NCI-H1930 (cell line): ENCODE measurements around the gene HOXA4.

Experiments used
- DNase-seq, 2 experiments: peaks; one replicate each; lab custom pipeline; 2025; lab: John Stamatoyannopoulos, UW

Gene HOXA4

DNA sequence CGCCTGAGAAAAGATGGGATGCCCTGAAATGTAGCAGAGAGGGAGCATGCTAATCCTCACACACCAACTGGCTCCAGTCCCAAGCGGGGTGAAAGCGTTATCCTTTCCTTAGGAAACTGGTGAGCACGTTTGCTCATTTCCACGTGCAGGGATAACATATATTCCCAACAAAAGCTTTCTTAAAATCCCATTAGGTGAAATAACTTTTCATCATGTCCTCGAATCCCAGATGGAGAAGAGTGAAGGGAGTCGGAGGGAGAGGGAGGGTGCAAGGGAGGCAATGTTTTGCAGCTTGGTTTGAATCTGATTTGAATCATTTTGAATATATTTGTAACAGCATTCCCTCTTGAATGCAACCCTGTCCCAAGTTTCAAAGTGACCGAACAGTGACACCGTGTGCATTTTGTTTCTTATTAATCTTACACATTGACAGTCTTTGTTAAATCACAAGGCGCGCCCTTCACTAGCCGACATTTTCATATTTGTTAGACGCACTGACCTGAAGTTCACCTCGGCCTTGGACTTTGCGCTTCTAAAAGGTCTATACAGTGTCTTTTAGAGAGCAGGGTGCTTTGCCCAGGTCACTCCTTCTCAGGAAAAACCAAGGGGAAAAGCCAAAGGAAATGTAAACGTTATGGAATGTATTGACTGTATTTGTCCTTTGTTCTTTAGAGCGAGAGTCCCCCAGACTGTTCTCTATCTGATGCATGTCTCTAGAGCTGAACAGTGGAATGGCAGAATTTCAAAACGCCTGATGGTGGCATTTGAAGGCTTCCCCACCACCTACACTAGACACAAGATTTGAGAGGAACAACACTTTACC lies 3.1 kb upstream of the HOXA4 start:
- no peak for DNase-seq

DNA sequence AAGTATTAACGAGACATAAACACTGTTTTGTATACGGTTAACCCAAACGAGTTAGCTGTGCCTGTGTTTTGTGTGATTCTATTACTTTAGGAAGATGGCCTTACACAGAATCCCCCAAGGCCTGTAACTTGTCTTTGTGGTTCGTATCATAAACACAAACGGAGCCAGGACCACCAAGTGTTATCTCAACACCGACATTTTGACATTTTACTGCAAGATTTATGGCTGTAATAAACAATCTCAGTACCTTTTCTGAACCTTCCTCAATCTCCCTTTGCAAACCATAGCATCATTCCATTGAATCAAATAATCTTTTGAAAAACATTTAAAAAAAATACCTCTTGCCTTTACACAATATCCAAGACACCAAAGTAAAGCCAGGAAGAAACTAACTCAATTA lies 2.4 kb upstream of the HOXA4 start:
- DNase-seq, result no peak

DNA sequence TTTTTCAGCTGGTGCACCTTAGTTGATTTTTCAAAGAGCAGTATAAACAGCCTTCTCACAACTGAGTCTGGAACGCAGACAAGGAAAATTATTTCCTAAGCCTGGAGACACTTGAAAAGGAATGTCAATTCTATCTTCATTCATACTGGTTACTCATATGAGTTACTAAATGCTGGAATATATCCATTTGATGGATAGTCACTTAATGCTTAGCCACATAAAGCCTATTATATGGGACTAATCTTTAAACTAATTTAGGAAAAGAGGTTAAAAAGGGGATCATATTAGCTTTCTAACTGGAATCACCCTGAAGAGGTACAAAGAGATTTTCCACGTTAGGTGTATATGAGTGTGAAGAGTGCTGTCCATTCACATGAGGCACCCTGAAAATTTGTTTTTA lies 1.7 kb upstream of the HOXA4 start:
- DNase-seq, result no peak

DNA sequence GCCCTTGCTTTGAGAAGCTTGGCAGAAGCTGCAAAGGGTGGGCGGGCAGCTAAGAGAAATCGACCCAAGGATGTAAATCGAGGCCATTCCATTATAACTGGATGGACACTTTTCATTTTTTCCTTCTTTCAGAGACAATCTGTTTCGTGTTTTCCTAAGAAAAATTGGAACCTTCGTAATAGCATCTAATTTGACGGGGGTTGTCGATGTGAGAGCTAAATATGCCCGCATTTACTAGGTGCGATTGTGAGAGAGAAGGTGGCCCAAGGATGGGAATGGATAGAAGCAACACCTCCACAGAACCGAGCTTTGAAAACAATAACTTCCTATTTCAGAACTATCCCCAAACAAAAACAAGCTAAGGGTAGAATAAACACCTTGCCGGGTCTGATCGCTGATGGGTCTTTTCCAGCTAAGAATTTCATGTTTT lies 848 bp upstream of the HOXA4 start:
- DNase-seq, result no peak

DNA sequence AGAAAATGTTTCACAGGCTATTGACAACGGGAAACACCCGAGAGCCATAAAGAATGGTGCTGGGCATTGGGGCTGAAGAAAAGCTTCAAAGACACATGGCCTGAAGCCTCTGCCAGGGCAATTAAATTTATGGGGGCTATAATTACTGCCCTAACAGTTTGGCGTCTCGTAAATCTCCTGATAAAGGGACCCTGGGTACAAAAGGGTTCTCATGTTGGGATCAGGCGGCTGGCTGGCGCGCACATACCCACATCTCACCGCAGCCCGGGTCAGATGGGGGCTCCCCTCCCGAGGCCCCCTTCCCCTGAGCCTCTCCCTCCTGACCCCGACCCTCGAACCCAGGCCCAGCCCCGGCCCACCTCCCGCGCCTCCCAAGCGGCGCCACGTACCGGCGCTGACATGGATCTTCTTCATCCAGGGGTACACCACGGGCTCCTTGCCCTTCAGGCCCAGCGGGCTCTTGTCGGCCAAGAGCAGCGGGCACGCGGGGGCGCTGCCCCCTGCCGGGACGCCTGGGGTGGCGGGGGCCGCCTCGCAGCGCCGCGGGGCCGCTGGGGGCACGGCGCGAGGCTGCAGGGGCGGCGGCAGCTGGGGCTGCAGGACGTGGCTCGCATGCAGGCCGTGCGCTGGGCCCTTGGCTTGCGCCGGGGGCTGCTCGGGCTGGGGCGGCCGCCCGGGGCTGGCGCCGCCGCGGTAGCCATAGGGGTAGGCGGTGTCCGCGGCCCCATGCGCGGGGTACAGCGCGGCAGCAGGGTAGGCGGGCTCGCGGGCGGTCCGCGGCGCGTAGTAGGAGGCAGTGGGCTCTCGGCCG lies 623 bp downstream of the HOXA4 start:
- DNase-seq, result no peak

DNA sequence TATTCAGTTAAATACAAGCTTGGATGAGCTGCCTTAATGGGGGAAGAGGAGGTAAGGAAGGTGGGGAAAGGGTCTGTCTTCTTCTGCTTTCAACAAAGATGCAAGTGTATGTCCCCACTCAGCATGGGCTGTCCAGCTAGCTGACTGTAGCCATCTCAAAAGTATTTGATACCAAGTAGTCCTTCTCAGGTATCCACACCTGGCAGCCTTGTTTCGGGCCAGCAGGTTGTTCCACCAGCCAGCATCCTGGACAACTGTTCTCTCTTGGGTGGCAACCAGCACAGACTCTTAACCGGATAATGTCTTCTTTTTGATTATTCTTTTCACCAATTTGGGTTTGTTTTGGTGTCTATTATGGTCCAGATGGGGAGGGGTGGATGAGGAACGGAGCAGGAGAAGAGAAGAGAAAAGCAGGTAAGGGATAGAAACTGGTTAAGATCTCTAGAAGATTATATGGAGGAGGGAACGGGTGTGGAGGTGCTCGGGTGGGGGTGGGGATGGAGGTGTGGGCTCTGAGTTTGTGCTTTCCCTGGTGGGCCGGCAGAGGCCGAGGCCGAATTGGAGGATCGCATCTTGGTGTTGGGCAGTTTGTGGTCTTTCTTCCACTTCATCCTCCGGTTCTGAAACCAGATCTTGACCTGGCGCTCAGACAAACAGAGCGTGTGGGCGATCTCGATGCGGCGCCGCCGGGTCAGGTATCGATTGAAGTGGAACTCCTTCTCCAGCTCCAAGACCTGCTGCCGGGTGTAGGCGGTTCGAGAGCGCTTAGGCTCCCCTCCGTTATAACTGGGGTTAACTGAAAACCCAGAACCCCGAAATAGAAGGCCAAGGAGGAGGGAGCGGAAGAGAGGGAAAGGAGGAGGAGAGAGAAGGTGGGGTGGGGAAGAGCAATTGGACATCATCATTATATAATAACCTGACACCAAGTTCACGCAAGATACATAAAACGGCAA lies 1.5 kb downstream of the HOXA4 start:
- no peak for DNase-seq

DNA sequence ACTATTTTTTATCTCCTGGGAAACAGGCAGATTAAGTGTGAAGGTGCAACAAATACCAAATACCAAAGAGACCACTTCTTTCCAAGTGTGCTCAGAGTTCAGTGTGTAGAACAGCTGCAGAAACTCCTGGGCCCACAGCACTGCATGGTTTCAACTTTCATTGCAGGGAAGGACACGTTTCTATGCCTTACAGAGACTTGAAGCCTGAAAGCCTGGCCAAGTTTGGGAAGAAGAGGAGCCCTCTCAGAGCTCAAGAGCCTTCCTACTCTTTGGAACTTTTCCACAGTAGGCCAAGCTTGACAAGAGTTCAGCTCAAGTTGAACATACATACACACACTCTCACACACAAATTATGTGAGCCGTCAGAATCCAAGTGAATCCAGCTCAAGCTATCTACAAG lies 2.5 kb downstream of the HOXA4 start:
- no peak for DNase-seq

DNA sequence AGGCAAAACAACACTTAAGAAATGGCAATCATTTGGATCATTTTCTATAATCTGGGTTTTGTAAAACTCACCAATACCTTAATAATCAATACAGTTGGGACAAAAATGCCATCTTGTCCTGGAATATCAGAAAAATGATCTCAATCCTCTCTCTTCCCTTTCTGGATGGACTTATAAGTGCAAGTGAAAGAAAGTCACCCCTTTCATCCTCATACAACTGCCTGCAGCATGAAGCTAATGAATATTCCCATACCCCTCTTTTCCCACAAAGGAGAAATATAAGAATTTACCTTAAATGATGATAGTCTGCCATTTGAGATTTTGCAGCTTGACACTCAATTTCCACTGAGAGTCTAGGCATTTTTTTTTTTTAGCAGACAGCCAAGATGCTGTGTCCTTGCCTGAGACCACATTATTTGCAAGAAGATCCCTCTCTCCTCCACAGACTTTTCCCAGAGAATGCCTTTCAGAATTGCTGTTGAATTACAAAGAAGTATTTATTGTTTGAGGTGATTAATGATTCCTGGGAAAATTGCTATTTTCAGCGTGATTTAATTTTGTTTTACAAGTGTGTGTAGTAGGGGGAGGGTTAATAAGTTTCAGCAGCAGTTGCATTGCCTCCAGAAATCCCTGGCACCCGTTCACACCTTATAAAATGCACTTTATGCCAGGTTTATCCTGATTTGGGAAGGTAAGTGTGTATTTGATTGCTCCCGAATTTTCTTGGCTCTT lies 3.8 kb downstream of the HOXA4 start:
- no peak for DNase-seq

DNA sequence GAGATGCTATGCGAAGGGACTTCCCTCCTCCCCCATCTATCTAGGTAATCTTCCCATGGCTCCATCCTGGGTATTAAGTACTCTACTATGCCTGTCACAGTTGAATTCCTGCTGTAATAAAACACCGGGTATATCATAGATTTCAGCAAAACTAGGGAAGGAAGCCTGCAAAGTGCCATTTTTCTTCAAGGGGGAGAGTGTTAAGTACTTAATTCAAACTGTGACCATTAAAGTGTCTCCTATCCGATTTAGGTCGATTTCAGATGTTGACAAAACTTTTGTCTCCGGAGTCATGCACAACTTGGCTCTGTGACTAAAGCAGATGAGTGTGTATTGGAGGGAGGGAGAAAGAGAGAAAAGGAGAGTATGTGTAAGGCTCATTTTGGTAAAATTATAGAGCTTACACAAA lies 4.6 kb downstream of the HOXA4 start:
- no peak for DNase-seq

DNA sequence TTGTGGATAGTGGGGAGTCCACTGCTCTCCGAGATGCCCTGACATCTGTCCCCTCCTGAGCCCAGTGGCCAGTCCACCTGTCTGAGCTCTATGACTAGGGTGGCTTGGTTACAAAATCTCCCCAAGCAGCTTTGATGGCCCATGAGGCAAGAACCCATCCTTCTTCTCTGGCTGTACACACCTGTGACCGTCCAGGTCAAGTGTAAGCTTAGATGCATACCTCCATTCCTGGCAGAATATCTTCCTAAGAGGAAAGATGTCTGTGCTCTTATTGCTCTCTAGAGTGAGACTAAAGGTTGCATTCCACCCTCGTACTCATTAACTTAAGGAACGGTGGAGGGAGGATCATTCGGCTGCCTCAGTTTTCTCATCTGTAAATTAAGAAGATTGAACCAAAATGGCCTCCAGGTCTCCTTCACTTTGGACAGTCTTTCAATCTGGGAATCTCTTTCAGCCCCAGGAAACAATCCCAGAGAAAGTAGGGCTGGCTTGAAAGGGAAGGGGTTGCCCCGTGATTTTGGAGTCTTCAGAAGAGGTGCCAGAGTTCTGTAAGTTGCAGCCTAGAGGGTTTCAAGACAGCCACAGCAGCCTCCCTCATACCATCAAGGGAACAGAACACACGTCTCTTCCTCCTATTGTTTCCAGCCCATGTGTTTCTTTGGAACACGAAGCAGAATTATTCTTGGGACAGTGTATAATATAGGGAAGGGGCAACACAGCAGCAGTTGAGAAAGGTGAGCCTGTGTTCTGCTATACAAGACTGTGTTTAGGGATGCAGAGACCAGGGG lies 5.5 kb downstream of the HOXA4 start:
- no peak for DNase-seq

DNA sequence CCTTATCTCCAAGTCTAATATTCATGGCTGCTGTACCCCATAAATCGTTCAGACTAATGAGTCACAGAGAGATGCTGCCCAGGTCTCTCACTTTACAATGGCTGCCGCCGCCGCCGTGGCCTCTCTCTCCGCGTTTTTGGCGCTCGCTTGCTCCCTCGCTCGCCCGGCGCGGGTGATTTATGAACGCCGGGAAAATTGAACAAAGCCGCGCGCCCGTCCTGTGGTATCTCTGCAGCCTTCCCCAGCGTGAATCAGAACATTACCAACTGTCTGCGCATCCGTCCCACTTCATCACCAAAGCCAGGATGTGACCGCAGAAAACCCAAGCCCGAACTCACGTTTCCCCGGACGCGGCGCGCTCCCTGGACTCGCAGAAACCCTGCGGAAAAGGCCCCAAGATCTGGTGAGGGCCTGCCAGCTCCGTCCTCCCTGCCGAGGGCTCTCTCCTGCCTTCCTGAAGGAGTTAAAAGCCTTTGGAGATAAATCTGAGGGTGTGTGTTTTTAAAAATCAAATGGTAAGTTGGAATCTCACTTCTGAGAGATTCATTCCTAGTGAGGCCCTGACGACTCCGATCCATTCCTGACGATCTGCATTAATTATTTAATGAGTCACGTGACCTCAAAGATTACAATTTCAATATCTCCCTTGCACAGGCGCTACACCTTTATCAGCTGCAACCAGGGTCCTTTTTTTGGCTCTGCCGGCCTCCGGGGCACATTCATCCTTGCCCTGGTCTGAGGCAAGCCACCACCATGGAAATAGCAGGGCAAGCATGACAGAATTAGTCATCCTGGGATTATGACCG lies 6.3 kb downstream of the HOXA4 start:
- DNase-seq, result no peak

DNA sequence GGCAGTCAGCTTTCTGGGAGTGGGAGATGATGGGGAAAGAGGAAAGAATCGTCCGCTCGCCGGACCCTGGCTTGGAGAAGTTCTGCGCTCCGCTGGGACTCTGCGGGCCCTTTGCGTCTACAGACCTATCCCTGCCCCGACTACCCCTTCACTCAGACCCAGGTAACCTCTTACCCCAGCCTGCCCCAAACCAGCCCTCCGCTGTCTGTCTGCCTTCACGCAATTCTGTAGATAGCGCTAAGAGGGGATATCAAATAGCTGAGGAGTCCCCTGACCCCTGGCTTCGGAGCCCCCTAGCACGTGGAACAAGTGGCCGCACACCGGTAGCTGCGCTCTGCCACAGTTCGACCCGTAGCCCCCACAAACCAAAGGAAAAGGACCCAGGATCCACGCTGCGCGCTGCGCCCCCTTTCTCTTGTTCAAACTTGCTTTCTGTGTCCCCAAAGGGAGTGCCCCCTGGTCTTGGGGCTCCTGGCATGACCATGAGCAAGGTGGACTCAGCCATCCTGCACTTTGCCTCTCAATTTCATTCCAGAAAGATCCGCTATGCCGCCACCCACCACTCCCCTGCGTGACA lies 7.0 kb downstream of the HOXA4 start:
- no peak for DNase-seq

DNA sequence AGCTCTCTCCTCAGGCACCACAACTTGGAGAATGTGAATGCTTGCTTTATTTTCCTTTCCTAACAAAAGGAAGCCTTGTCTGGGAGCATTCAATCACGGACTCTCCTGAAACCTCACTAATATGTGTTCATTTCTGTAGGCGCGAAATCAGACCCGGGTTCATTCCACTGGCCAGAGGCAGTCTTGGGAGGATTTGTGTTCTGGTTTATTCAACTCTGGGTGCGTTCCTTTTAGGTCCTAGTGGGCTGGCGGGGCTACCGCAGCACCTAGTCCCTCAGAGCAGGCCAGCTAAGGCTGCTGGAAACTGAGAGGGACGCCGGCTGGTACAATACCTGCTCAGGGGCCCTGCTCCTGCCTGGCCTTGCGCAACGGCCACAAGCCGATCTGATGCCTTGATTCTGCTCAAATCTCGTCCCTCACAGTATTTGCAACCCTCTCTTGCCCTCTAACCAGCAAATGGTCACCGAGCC lies 7.5 kb downstream of the HOXA4 start:
- no peak for DNase-seq

DNA sequence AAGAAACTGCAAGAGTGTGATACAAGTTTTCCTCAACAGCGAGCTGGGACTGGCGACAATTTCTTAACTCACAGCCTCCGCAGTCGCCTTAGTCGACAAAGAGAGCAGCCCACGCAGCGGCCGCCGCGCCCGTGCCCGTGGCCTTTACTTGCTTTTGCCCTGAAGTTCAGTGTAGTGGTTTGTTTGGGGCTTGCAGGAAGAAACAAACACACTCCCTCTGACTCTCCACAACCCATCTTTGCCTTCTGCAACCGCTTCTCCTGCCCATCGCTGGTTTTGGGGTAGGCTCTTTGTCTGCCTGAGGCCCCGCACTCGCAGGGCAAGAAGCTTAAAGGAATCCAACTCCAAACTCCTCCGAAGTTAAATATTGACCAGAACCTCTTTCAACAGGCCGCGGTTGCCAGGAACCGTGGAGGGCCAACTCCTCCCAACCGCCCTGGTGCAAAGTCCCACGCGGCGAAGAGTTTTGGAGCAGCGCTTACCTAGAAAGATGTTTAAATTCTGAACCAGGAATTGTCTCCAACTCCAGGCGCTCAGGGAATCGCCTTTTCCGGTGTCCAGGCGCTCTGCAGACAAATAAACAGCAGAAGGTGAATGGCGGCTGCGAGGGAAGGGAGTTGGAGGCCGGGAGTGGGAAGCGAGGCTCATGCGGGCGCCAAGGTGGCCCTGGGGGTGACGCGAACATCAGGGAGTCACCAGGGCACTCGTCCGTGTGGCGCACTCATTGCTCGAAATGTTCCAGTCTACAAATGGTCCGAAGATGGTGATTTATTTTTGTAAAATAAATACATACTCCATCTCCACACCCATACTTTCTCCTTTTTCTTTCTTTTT lies 8.3 kb downstream of the HOXA4 start:
- DNase-seq, result no peak

DNA sequence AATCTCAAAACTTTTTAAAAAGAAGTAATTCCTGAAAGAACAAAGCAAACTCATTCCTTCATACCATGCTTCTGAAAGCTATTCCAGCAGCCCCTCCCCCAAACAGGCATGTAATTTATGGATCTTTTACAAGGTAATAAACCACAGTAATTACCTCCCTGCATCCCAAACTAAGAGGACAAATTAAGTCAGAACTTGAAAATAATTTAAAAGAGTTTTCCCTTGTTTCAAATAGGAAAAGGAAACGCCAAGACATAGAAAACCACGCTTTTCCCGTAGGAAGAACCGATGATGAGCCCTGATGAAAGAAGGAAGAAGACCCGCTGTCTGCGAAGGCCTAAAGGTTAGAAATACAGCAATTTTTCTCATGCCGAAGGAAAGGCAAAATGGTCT lies 8.9 kb downstream of the HOXA4 start:
- no peak for DNase-seq

DNA sequence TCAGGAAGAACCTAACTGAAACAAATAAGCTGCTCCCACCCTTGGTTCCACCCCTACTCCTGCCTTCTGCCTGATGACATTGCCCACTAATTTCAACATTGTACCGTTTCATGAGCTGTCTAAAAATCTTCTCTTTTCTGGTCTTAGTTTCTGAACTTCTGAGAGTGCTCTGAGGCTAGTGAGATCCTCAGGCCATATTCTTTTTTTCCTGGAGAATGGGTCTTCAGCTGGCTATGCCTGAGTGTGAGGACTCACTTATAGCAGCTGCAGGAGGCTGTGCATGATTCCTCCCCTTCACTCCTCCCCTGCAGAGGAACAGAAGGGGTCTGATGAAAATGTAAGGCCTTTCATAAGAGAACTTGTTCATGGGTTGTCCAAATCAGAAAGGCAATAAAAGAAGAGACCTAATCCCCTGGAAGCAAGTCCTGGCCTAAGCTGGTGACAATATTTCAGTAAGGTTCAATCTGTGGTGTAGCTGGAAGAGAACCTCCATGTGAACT lies 11.1 kb downstream of the HOXA4 start:
- no peak for DNase-seq

DNA sequence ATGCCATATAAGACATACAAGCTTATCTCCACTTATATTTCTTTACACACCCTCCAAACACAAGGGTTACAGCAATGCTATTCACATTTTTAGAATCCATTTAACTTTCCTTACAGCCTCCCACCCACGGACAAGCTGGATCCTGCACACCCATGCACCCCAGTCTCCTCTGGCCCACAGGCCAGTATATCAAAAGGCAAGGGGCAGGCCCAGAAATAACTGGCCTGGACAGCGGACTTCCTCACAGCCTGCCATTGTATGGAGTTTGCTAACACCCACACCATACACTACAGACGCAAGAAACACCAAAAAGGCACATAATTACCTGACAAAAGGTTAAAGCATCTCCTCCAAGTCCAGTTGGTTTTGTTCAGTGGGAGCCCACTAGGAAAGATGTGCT lies 12.0 kb downstream of the HOXA4 start:
- DNase-seq, result no peak

DNA sequence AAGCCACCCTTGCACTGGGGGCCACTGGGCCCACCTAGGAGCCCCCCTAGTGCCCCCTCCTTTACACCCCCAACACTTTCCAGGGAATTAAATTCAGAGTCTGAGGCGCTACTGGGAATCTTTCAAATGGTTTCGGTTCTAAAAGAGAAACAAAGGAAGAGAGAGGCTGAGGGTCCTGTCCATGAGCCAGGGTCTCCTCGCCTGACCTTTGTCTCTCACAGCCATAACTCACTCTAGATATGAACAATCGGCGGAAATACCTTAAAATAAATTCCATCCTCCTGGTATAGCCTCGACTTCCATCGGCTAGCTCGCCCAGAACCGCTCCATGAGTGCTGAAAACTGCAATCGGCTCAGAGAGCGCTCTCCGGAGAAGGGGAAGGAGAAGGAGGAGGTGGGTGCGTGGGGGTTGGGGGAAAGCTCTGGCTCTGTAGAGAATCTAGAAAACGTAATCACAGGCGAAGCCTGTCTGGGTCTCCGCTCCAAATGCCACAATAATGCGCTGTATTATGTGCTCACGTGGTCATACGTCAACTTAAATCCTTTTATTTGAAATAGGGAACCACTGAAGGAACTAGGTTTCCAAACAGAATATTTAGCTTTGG lies 12.6 kb downstream of the HOXA4 start:
- no peak for DNase-seq
